ENCODE results near the gene SDC4.

SDC4 gene

DNA sequence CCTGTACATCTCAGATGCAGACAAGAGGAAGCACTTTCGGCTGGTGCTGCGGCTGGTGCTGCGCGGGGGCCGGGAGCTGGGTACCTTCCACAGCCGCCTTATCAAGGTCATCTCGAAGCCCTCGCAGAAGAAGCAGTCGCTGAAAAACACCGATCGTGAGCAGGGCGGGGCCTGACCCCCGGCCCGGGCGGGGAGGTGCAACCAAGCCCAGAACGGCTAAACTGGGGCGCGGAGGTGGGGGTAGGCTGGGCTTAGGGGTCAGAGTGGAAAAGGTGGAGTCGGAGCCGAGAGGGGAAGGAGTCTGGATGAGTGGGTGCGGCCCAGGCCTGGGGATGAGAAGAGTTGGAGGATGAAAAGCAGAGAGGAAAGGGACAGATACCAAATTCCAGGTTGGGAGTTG, 36.0 kb downstream of the SDC4 start:
- no peak overlapping the region for H3K4me3 ChIP-seq (ENCODE audit: low read length)
- TF ChIP-seq ZNF274 (IDR thresholded peaks at IDR 0.05; ENCODE audit: low read depth, low read length) = no peak

DNA sequence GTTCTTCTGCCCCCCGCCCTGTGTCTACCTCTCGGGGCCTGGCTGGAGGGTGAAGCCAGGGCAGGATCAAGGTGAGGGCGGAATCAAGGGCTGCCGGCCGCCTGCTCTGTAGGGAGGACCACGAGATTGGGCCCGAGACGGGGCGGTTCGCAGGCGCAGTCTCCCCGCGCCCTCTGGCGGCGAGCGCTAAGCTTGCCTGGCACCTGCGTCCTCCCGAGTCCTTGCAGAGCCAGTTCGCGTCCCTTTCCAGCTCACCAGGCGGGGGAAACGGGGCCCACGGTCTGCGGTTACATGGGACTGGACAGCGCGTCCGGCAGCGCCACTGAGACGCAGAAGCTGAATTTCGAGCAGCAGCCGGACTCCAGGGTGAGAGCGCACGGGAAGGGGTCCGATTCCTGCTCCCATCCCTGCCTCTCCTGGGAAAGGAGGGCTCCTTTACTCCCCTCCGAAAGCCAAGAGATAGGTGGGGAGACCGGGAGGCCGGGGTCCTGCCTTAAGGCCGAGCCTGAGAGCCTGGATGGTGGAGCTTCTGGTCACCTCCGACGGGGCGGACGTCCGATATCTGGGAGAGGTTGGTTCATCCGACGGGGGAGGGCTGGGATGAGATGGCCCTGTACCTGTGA, 36.5 kb downstream of the SDC4 start:
- H3K4me3 ChIP-seq (ENCODE audit: low read length) = no peak overlapping the region

DNA sequence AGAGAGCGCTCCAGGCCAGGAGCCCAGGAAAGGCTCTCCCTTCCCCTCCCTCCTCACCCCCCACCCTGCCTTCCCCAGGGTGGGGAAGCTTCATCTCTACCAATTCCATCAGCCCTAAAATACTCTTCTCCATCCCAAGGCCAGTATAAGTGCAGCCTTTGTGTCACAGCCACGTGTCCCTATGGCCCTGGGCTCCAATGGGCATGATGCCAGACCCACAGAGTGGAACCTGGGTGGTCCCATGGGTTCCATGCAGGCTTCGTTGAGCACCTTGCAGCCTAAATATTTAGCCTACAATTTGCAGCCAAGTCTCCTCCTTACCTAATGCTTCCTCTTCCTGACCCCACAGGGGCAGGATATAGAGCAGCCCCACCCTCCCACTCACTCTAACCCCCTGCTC, 39.1 kb downstream of the SDC4 start:
- no peak for TF ChIP-seq ZNF274 (IDR thresholded peaks at IDR 0.05; ENCODE audit: low read depth, low read length)
- H3K4me3 ChIP-seq (ENCODE audit: low read length) = no peak overlapping the region

More for the DNA sequence above, 36.5 kb downstream of the SDC4 start:
- no peak for TF ChIP-seq ZNF274 (IDR thresholded peaks at IDR 0.05; ENCODE audit: low read depth, low read length)

DNA sequence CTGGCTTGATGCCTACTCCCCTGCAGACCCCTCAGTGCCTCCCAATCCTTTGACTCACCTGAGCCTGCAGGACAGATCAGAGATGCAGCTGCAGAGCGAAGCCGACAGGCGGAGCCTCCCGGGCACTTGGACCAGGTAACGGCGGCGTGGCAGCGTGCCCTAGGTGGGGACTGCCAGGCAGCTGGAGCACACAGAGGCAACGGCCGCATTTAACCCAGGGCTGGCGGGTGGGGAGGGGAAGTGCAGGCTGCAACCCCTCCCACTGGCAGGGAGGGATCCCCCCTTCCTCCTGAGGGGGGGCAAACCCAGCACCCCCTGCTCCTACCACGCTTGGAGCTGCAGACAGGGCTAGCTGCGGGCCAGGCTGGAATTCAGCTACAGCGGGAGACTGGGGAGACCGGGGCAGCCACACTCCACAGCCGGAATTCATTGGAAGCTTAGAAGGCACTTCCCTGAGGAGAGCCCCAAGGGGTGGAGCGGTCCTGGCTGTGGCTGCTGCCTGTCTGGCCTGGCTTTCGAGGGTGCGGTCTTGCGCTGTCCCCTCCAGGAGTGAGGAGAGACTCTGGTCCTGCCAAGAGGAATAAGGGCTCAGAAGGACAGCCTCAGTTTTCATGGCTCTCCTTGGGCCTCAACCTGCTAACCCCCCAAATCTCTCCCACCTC, 40.0 kb downstream of the SDC4 start, which contains the start of gene MATN4:
Gene MATN4, minus strand, starts transcription at position 183 of the 662 bp plus-strand sequence. CDS start 2,717 bp downstream, outside the sequence.
- H3K4me3 ChIP-seq (ENCODE audit: low read length) = no peak within 1 kb of the TSS
- no peak for TF ChIP-seq ZNF274 (IDR thresholded peaks at IDR 0.05; ENCODE audit: low read depth, low read length)

DNA sequence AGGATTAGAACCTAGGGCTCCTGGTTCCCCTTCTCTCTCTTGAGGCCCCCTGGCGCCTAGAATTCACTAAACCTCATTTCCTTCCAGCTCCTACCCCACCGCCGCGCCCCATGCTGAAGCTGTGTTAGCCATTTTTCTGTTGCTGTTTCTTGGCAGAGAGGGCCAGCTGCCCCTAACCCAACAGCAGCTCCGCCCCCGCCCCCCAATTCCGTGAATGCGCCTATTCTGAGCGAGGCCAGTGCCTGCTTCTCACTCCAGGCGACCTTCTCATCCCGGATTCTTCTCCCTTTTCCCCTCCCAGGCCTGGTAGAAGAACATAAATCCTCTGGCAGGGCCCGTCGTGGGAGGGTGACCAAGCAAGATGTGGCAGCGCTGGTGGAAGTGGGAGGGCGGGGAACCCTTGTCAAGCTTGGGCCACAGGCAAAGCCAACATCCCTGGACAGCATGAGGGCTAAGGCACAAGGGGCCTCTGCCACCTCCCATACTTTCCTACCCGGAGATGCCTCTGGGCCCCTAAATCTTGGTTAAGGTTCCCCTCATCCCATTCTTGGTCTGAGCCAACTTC, 41.1 kb downstream of the SDC4 start:
- no peak overlapping the region for H3K4me3 ChIP-seq (ENCODE audit: low read length)
- no peak for TF ChIP-seq ZNF274 (IDR thresholded peaks at IDR 0.05; ENCODE audit: low read depth, low read length)

DNA sequence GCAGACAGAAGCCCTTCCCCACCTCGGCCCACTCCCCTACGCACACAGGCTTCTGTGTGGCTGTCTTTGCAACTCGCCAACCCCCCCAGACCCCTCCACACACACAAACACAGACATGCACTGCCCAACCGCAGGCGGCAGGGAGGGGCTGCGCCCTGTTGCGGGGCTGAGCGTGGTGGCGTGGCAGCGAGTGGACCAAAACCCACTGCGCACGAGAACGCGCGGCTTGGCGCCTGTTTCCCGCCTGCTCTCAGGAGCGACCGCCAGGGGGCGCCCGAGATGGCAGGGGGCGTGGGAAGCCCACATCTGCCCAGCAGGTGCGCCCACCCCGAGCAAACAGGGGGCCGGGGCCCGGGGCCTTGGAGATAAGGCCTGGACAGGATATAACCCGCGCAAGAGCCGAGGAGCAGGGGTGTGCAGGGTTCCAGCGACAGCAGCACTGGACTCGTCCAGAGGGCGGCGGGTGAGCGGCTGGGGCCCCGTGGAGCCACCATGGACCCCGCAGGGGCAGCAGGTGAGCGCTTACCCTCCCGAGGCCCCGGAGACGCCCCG, 41.7 kb downstream of the SDC4 start, which contains the start of gene RBPJL:
Gene RBPJL, plus strand, starts transcription at position 410 of the 552 bp plus-strand sequence. Its CDS starts 83 bp downstream, at position 493.
- TF ChIP-seq ZNF274 (IDR thresholded peaks at IDR 0.05; ENCODE audit: low read depth, low read length) = no peak
- no peak within 1 kb of the TSS for H3K4me3 ChIP-seq (ENCODE audit: low read length)

DNA sequence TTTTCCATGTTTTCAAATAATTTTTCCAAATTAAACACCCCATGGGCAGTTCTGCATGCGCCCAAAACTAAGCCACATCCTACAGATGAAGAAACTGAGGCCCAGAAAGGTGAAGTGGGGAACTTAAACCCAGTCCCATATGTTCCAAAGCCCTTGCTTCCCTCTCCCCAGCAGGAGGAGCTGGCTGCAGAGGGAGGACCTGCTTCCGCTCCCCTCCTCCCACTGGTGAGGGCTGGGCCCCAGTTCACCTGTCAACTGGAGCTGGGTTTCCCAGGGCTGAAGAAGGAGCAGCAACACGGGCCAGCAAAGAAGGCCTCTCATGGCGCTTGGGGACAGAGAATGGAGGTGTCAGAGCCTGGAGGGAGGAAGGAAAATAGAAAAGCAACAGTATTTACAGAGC, 43.0 kb downstream of the SDC4 start:
- TF ChIP-seq ZNF274 (IDR thresholded peaks at IDR 0.05; ENCODE audit: low read depth, low read length) = no peak

DNA sequence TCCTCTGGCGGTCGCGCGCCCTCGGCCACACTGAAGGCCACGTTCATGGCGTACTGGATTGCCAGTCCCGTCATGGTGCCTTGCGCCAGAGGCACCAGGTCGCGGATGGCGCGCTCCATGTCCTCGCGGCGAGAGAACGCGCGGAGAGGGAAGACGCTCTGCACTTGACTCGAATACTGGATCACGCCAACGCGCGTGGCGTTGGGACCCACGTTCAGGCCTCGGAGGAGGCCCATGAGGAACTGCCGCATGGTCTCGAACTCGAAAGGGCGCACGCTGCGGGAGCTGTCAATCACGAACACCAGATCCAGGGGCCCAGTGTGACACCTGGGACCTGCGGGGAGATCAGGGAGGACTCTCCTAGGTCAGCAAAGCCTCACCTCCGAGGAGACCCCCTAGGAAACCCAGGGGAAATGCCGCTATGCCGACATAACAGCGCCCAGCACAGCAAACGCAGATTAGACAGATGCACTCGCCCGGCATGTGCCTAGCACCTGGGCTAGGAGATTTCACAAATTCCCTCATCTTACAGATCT, 43.7 kb downstream of the SDC4 start:
- no peak for TF ChIP-seq ZNF274 (IDR thresholded peaks at IDR 0.05; ENCODE audit: low read depth, low read length)
- H3K4me3 ChIP-seq (ENCODE audit: low read length) = no peak overlapping the region

More for the DNA sequence above, 43.0 kb downstream of the SDC4 start:
- H3K4me3 ChIP-seq (ENCODE audit: low read length) = no peak overlapping the region

DNA sequence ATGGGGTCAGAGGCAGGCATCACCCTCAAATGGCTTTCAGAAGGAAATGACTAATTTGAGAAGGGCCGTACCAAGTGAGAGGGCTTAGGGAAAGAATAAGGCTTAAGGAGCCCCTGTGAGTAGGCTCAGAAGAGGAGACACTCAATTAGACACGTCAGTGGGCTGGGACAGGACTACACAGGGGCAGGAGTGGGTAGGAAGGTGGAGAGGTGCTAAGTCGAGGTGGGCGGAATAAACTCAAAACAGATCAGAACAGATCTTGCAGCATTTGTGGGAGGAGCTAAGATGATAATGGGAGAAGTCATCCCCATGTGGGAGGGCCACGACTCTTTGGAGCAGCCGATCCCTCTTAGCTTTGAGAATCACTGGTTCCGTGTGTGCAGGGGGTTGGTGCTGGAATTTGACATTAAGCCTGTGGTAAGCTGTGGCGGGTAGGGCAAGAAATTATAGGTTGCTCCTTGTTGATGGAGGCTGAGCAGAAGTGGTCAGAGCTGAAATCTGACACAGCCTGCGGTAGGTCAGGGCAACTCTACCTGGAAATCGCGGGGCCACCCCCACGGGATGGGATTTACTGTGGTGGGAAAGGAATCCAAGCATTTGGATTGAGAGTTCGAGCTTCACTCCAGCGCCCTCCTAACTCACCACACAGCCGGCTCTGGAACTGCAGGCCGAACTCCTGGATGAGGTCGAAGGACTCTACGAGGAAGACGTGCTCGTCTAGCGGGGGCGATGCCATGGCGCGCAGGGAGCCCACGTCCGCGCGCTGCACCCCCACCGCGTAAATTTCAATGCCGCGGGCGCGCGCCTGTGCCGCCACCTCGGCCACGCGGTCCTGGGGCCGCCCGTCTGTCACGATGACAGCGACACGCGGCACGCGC, 44.4 kb downstream of the SDC4 start:
- no peak for TF ChIP-seq ZNF274 (IDR thresholded peaks at IDR 0.05; ENCODE audit: low read depth, low read length)
- no peak overlapping the region for H3K4me3 ChIP-seq (ENCODE audit: low read length)

DNA sequence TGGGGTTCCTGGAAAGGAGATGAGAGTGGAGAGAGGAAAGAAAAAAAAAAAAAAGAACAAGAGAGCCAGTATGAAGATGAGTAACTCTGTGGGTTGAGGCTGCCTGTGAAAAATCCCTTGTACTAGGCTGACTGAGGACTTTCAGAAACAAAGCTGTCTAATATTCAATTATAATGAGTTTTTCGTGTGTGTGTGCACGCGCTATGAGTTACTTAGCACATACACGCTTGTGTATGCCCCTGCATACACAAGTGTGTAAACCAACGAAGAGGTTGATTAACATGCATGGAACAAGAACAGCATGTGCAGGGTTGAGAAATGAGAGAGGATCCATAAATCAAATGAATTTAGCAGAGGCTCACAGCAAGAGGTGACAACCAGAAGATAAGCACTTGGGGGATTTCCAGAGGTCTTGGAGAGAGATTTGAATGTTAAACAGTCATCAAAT, 46.4 kb downstream of the SDC4 start:
- TF ChIP-seq ZNF274 (IDR thresholded peaks at IDR 0.05; ENCODE audit: low read depth, low read length) = no peak
- no peak overlapping the region for H3K4me3 ChIP-seq (ENCODE audit: low read length)

DNA sequence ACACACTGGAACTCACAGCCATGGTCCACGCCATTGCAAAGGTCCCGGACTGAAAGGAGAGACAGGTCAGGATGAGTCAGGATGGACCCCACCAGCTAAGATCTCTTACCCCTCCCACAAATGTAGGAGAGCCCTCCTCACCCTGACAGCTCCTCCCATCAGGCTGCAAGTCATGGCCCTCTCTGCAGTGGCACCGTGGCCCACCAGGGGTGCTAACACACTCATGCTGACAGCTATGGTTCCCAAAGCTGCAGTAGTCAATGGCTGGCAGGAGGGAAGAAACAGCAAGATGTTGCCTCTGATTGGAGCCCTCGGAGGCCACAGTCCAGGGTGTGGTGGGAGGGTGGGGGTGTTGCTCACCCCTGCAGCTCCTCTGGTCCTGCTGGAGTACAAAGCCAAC, 47.3 kb downstream of the SDC4 start:
- no peak for TF ChIP-seq ZNF274 (IDR thresholded peaks at IDR 0.05; ENCODE audit: low read depth, low read length)
- no peak overlapping the region for H3K4me3 ChIP-seq (ENCODE audit: low read length)

DNA sequence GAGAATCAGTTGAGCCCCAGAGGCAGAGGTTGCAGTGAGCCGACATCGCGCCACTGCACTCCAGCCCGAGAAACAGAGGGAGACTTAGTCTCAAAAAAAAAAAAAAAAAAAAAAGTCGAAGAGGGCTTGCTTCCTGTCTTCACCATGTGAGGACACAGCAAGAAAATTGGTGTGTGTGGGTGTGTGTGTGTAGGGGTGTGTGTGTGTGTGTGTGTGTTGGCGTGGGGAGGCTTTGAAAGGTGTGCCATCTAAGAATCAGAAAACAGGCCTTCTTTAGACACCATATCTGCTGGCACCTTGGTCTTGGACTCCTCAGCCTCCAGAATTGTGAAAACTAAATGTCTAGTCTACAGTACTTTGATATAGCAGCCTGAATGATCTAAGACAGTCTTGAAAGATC, 48.4 kb downstream of the SDC4 start:
- H3K4me3 ChIP-seq (ENCODE audit: low read length) = no peak overlapping the region
- no peak for TF ChIP-seq ZNF274 (IDR thresholded peaks at IDR 0.05; ENCODE audit: low read depth, low read length)

DNA sequence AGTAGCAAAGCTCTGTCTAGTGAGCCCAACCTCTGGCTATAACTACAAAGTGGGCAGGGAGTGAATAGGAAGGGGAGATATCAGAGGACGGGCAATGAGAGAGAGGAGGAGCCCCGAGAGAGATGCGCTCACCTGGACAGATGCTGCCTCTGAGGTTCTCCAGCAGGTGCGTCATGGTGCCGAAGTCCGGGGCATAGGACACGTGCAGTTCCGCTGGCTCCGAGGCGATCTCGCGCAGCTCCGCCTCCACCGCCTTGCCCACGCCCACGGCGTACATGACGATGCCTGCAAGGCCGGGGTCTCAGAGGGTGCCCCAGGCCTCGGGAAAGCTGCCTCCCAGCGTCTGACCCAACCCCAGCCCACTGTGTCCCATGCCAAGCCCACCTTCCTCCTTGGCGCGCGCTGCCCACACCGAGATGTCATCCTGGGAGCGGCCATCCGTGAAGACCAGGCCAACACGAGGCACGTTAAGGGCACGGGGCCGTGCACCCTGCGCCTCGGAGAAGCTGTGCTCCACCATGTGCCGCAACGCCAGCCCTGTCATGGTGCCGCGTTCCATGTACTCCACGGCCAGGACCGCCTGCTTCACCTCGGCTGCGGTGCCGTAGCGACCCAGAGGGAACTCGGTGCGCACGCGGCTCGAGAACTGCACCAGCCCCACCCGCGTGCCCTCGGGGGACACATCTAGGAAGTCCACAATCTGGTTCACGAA, 50.3 kb downstream of the SDC4 start:
- no peak overlapping the region for H3K4me3 ChIP-seq (ENCODE audit: low read length)
- TF ChIP-seq ZNF274 (IDR thresholded peaks at IDR 0.05; ENCODE audit: low read depth, low read length) = no peak

Data from GM08714 (cell line).